H1 (cell line): ENCODE measurements around the gene METTL9. TPM values are rescaled to one million over a fixed set of nuclear protein-coding genes. Genes with fewer than 3 reads are reported as not detected.
A peak's percentile ranks its signal among the peaks of the same experiment; 100 is the strongest.

Source experiments
- BRCA1 ChIP-seq: IDR thresholded peaks from 2 replicates; pipeline ENCODE4 v1.6.1; 2012; ENCODE audit warnings: low read depth, low read length, improper control_type of control experiment
- CHD1 ChIP-seq: IDR thresholded peaks from 2 replicates; pipeline ENCODE4 v1.6.1; 2012; ENCODE audit warnings: low read depth, low read length, improper control_type of control experiment
- CREB1 ChIP-seq: IDR thresholded peaks from 2 replicates; pipeline ENCODE4 v1.6.1; 2012; ENCODE audit warnings: inconsistent platforms
- CTBP2 ChIP-seq: IDR thresholded peaks from 2 replicates; pipeline ENCODE4 v1.7.0; 2011; ENCODE audit warnings: borderline replicate concordance, mild to moderate bottlenecking, moderate library complexity, mixed read lengths, low read length; ENCODE audit not compliant: insufficient read depth, insufficient read length
- EGR1 ChIP-seq: IDR thresholded peaks from 2 replicates; pipeline ENCODE4 v1.6.1; 2011; ENCODE audit warnings: low read depth, low read length, borderline replicate concordance
- EP300 ChIP-seq, 2 experiments: IDR thresholded peaks; 1 replicate in 1 of 2; 2 replicates in 1 of 2; pipeline ENCODE4 v1.6.1; 2011 to 2012; ENCODE audit warnings: low read depth in 2 of 2, low read length in 2 of 2, mild to moderate bottlenecking in 2 of 2, borderline replicate concordance in 1 of 2, inconsistent platforms in 1 of 2, moderate library complexity in 1 of 2
- EZH2 ChIP-seq: fragments of 200-600 bp; sonication (generic); IDR thresholded peaks from 2 replicates; pipeline ENCODE4 v1.7.1; 2012; ENCODE audit warnings: low read depth, mild to moderate bottlenecking, moderate library complexity, low read length, inconsistent platforms; ENCODE audit not compliant: severe bottlenecking
- GTF2F1 ChIP-seq: IDR thresholded peaks from 2 replicates; pipeline ENCODE4 v1.6.1; 2012; ENCODE audit warnings: low read depth, low read length, improper control_type of control experiment, borderline replicate concordance
- HDAC2 ChIP-seq, 2 experiments: fragments of 300-600 bp in 1 of 2; sonication (generic) in 1 of 2; IDR thresholded peaks; 2 replicates each; pipeline ENCODE4 v1.6.1; 2011 to 2012; ENCODE audit warnings: low read depth in 2 of 2, low read length in 2 of 2, mild to moderate bottlenecking in 2 of 2, moderate library complexity in 2 of 2, borderline replicate concordance in 1 of 2, inconsistent platforms in 1 of 2
- JUND ChIP-seq: IDR thresholded peaks from 2 replicates; pipeline ENCODE4 v1.6.1; 2011; ENCODE audit warnings: mild to moderate bottlenecking, improper control_type of control experiment, low read length
- KDM1A ChIP-seq: fragments of 200-600, 300-600 bp; sonication (generic); IDR thresholded peaks from 2 replicates; pipeline ENCODE4 v1.7.1; 2016; ENCODE audit warnings: mild to moderate bottlenecking, low read length, borderline replicate concordance
- KDM4A ChIP-seq: IDR thresholded peaks from one replicate; pipeline ENCODE4 v1.7.1; 2012; ENCODE audit warnings: low read depth, mild to moderate bottlenecking, moderate library complexity, low read length, inconsistent platforms; ENCODE audit not compliant: severe bottlenecking
- MAFK ChIP-seq: IDR thresholded peaks from 2 replicates; pipeline ENCODE4 v1.6.1; 2012; ENCODE audit warnings: low read depth, mild to moderate bottlenecking, improper control_type of control experiment, low read length
- NANOG ChIP-seq: IDR thresholded peaks from 2 replicates; pipeline ENCODE4 v1.6.1; 2011; ENCODE audit warnings: low read length, low read depth, mild to moderate bottlenecking, inconsistent platforms; ENCODE audit not compliant: insufficient read depth, poor library complexity, severe bottlenecking
- PHF8 ChIP-seq: fragments of 200-600 bp; sonication (generic); conservative IDR thresholded peaks from 2 replicates; pipeline ENCODE4 v1.7.1; 2012; ENCODE audit warnings: low read depth, mild to moderate bottlenecking, inconsistent platforms, low read length, moderate library complexity
- RBBP5 ChIP-seq: IDR thresholded peaks from 2 replicates; pipeline ENCODE4 v1.7.1; 2012; ENCODE audit warnings: low read depth, mild to moderate bottlenecking, inconsistent platforms, low read length, moderate library complexity, borderline replicate concordance
- SP2 ChIP-seq: IDR thresholded peaks from 2 replicates; pipeline ENCODE4 v1.6.1; 2012; ENCODE audit warnings: mild to moderate bottlenecking, low read length, inconsistent platforms
- TBP ChIP-seq: IDR thresholded peaks from 2 replicates; pipeline ENCODE4 v1.6.1; 2011; ENCODE audit warnings: low read depth, low read length, improper control_type of control experiment
- polyA plus RNA-seq, 7 experiments: library from polyadenylated mRNA; depleted of rRNA in 3 of 7; stranded (reverse) in 5 of 7; unstranded in 2 of 7; fragments of >200 nt in 5 of 7; fragments of 200-250 nt in 2 of 7; gene quantifications; 1 replicate in 5 of 7; 2 replicates in 1 of 7; 4 replicates in 1 of 7; pipeline versions ENCODE4 v1.2.1 to v1.2.3, GENCODE V29; 2011 to 2013; ENCODE audit warnings: missing spikeins in 2 of 7, mixed read lengths in 2 of 7
- total RNA-seq: library from RNA; stranded (reverse); fragmentation: NEBNext Ultra II Directional; extraction: Animal tissue kit (Norgen Biotek cat#: 25700); gene quantifications from 2 replicates; pipeline ENCODE4 v1.2.1, GENCODE V29; 2021
- TF ChIP-seq, protein P1 (sequence below): IDR thresholded peaks from 2 replicates; pipeline ENCODE4 v1.6.1; 2012; ENCODE audit warnings: low read length, inconsistent platforms
- TF ChIP-seq, protein P2 (sequence below): IDR thresholded peaks from 2 replicates; pipeline ENCODE4 v1.6.1; 2012; ENCODE audit warnings: inconsistent platforms

METTL9 gene
- total and polyA plus RNA-seq, 2 of the 8 experiments (the other 6 are each of a cell fraction or from before 2014, with no cell fraction given), result 45.4 to 112 TPM

DNA sequence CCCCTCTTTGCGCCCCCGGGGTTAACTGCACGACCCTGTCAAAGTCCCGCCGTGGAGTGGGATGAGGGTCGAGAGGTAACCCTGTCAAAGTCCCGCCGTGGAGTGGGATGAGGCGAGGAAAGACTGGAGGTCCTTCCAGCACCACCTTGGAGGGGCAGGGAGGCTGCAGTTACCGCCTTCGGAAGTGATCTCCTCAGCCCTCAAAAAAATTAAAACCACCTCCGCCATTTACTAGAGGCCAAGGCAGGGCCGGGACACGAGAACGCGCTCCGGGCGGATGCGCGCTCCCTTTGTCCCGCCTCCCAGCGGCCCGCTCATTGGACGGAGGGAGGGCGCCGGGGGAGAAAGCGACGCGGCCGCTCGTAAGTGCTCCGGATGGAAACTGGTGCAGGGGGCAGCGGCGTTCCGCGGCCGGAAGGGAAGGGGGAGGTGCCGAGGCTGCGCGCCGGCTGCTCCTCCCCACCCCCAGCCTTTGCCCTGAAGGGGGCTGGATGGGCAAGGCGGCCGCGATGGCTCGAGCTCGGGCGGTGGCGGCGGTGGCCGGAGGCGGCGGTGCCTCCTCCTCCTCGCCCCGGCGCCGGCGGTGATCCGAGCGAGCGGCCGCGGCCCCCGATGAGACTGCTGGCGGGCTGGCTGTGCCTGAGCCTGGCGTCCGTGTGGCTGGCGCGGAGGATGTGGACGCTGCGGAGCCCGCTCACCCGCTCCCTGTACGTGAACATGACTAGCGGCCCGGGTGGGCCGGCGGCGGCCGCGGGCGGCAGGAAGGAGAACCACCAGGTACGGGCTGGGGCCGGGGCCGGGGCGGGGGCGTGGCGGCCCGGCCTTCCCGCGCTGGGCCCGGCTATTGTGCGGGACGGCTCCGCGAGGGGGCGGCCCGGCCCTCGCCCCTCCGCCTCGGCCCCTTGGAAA is at the start of gene METTL9 (continued):
- TF ChIP-seq KDM4A (peak; percentile 71), EZH2 (no peak), EGR1 (no peak; the same call in 1 of the 2 replicates), MAFK (no peak), PHF8 (peak; percentile 87), JUND (0 out of 2 replicates have a peak, but pooled peaks have one; percentile 7), GTF2F1 (no peak), TBP (peak; percentile 85), HDAC2 (IDR thresholded peaks at IDR 0.05; ENCODE audit: borderline replicate concordance in 1 of 2, low read depth in 2 of 2, low read length in 2 of 2) (peak in 1 of 2 experiments; percentile 23; a peak in 1 of 4 replicates), BRCA1 (no peak), CREB1 (peak; percentile 84), NANOG (no peak), CTBP2 (no peak), KDM1A (no peak), CHD1 (no peak), SP2 (no peak), RBBP5 (0 out of 2 replicates have a peak, but pooled peaks have one; percentile 50), EP300 (IDR thresholded peaks at IDR 0.05; ENCODE audit: borderline replicate concordance in 1 of 2, low read depth in 2 of 2, low read length in 2 of 2) (peak in 1 of 2 experiments; percentile 77; a peak in 1 of 3 replicates)
- TF ChIP-seq, protein P1, sequence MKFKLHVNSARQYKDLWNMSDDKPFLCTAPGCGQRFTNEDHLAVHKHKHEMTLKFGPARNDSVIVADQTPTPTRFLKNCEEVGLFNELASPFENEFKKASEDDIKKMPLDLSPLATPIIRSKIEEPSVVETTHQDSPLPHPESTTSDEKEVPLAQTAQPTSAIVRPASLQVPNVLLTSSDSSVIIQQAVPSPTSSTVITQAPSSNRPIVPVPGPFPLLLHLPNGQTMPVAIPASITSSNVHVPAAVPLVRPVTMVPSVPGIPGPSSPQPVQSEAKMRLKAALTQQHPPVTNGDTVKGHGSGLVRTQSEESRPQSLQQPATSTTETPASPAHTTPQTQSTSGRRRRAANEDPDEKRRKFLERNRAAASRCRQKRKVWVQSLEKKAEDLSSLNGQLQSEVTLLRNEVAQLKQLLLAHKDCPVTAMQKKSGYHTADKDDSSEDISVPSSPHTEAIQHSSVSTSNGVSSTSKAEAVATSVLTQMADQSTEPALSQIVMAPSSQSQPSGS, result 0 out of 2 replicates have a peak, but pooled peaks have one; percentile 46
- TF ChIP-seq, protein P2, sequence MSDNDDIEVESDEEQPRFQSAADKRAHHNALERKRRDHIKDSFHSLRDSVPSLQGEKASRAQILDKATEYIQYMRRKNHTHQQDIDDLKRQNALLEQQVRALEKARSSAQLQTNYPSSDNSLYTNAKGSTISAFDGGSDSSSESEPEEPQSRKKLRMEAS, result peak; percentile 83
